T-cell (primary cell): ENCODE measurements around the gene STK32C. TPM values are rescaled to one million over a fixed set of nuclear protein-coding genes. Genes with fewer than 3 reads are reported as not detected.

Experiments
- ATAC-seq, 4 experiments: fragments of 200-7000 bp in 3 of 4; fragments of 150-1000 bp in 1 of 4; cut with Tn5 transposase; replicated peaks in 1 of 4; 1 replicate in 3 of 4; 2 replicates in 1 of 4; pipeline ENCODE4 v1.10.0; 2021; ENCODE audit warnings: moderate library complexity in 3 of 4, mild to moderate bottlenecking in 2 of 4, moderate number of reproducible peaks in 1 of 4
- CTCF ChIA-PET, 2 donors: fragments of 300-600 bp; sonication (Branson Sonifier 250); formaldehyde crosslinking; loops; one replicate each; lab custom pipeline; 2022; ENCODE audit warnings: antibody characterized with exemption in 2 of 2; lab: Charles Lee
- POLR2A ChIA-PET, 2 donors: fragments of 300-600 bp; sonication (Branson Sonifier 250); formaldehyde crosslinking; loops; one replicate each; lab custom pipeline; 2022; ENCODE audit warnings: antibody characterized with exemption in 2 of 2; lab: Charles Lee
- DNase-seq, 35 experiments: peaks; one replicate each; pipeline versions ENCODE4 v3.0.0 to v3.0.0-alpha.2; 2013 to 2023
- H3K27ac ChIP-seq: one replicate; pipeline ENCODE4 v1.5.1; 2013; ENCODE audit warnings: low read length
- H3K27me3 ChIP-seq, 2 experiments: replicated peaks in 1 of 2; 1 replicate in 1 of 2; 2 replicates in 1 of 2; pipeline versions ENCODE4 v1.6.1 to v1.7.0; 2013; ENCODE audit warnings: low read length in 1 of 2, mixed read lengths in 1 of 2; ENCODE audit not compliant: control insufficient read depth in 2 of 2, insufficient read depth in 2 of 2; ENCODE audit errors: extremely low read depth in 1 of 2
- H3K36me3 ChIP-seq, 2 donors: 1 replicate in 1 of 2; 2 replicates in 1 of 2; pipeline versions ENCODE4 v1.6.1 to v1.7.0; 2013; ENCODE audit warnings: low read length in 1 of 2; ENCODE audit not compliant: control insufficient read depth in 2 of 2, insufficient read depth in 1 of 2; ENCODE audit errors: extremely low read depth in 1 of 2
- H3K4me1 ChIP-seq, 2 experiments: 1 replicate in 1 of 2; 2 replicates in 1 of 2; pipeline versions ENCODE4 v1.6.1 to v1.7.0; 2013; ENCODE audit warnings: low read length in 2 of 2, mixed read lengths in 1 of 2; ENCODE audit not compliant: insufficient read depth in 2 of 2, control insufficient read depth in 1 of 2; ENCODE audit errors: extremely low read depth in 1 of 2
- H3K4me3 ChIP-seq, 2 donors: 1 replicate in 1 of 2; 2 replicates in 1 of 2; pipeline versions ENCODE4 v1.5.1 to v1.7.0; 2013; ENCODE audit warnings: mild to moderate bottlenecking in 2 of 2, low read length in 1 of 2, moderate library complexity in 1 of 2; ENCODE audit not compliant: control insufficient read depth in 1 of 2; ENCODE audit errors: extremely low read depth in 1 of 2
- H3K9me3 ChIP-seq: 2 replicates; pipeline ENCODE4 v1.7.0; 2013
- H3K27ac Mint-ChIP-seq, 2 donors: one replicate each; pipeline ENCODE4 v1.8.0; 2020 to 2021; ENCODE audit warnings: mild to moderate bottlenecking in 2 of 2, mixed read lengths in 2 of 2
- H3K27me3 Mint-ChIP-seq, 2 donors: one replicate each; pipeline ENCODE4 v1.8.0; 2021 to 2022; ENCODE audit warnings: mixed read lengths in 2 of 2
- H3K36me3 Mint-ChIP-seq: one replicate; pipeline ENCODE4 v1.8.0; 2021; ENCODE audit warnings: mixed read lengths
- H3K4me1 Mint-ChIP-seq, 3 donors: one replicate each; pipeline ENCODE4 v1.8.0; 2020 to 2022; ENCODE audit warnings: mixed read lengths in 3 of 3, mild to moderate bottlenecking in 1 of 3
- H3K4me3 Mint-ChIP-seq, 3 donors: one replicate each; pipeline ENCODE4 v1.8.0; 2020 to 2022; ENCODE audit warnings: mild to moderate bottlenecking in 3 of 3, mixed read lengths in 3 of 3, moderate library complexity in 3 of 3
- H3K9me3 Mint-ChIP-seq, 3 donors: one replicate each; pipeline ENCODE4 v1.8.0; 2020 to 2022; ENCODE audit warnings: mixed read lengths in 3 of 3
- WGBS: methylation state at CpG from one replicate; pipeline ENCODE4 v1.1.5; 2013; ENCODE audit warnings: missing lambda C conversion rate; ENCODE audit not compliant: insufficient coverage; 5-methylcytosine and 5-hydroxymethylcytosine counted together
- total RNA-seq, 35 experiments: library from RNA in 6 of 35; stranded (reverse) in 6 of 35; fragments of 120-200 nt in 1 of 35; gene quantifications; one replicate each; pipeline versions ENCODE4 v1.2.1 to v1.2.4 and lab custom pipeline; 2013 to 2026

Gene STK32C
- total RNA-seq, 5 donors from 2014 or later (not counting 1 experiment from before 2014, with no cell fraction given): 5.8 to 16.4 (median 12.2) TPM

DNA sequence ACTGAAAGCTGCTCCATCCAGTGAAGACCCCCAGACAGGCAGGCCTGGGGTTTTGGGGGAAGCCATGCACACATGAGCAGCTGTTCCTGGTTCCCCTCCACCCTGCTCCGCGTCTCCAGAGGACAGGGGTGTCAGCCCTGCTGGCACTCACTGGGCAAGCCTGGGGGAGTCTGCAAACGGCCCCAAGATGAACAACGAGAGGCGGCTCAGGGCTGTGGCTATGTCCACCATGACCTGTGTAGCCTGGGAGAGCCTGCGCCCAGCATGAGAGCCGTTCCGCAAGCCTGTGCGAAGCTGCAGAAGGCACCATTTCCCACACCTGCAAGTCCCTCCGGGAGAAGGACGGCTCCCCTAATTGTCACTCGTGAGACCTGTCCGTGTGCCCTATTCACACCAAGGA, 61.5 kb downstream of the STK32C start:
- H3K4me3 ChIP-seq: no peak overlapping the region
- H3K4me3 Mint-ChIP-seq: no peak overlapping the region
- ChIA-PET CTCF (no interaction called here), POLR2A (no interaction called here)
- H3K9me3 Mint-ChIP-seq: no peaks in the 10 kb centered on the region
- 94% methylated on average over 13 of the region's 13 CpGs for WGBS
- no peaks in the 10 kb centered on the region for H3K36me3 Mint-ChIP-seq
- H3K4me1 ChIP-seq: peaks cover 0 to 10% of the 10 kb centered on the region in 2 experiments
- no peaks in the 10 kb centered on the region for H3K27me3 Mint-ChIP-seq
- H3K4me1 Mint-ChIP-seq: no peaks in the 10 kb centered on the region
- no peak overlapping the region for H3K27ac Mint-ChIP-seq
- H3K9me3 ChIP-seq: no peaks in the 10 kb centered on the region
- DNase-seq (no peak), ATAC-seq (no peak)
- H3K36me3 ChIP-seq: no peaks in the 10 kb centered on the region
- no peak overlapping the region for H3K27ac ChIP-seq
- H3K27me3 ChIP-seq: no peaks in the 10 kb centered on the region

DNA sequence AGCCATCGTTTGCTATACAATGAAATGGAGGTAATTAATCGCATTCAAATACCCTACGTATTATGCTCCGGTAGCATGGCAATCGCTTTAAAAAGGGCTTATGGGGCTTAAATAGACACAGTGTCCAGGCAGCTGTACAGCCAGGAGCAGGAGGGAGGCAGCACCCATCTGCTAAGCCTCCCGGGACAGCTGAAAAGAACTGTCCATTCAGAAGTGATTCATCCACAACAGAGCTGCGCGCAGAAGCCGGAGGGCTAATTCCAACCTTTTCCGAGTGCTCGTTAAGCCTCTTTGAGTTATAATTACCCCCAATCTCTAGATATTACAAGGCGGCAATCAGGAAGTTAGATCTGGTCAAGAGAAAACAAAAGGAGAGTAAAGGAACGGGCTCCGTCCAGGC, 62.7 kb downstream of the STK32C start:
- no peak overlapping the region for H3K4me3 Mint-ChIP-seq
- ATAC-seq: no peak
- Histone ChIP-seq H3K4me3 (no peak overlapping the region), H3K27ac (no peak overlapping the region), H3K9me3 (no peaks in the 10 kb centered on the region), H3K4me1 (peaks cover 0 to 10% of the 10 kb centered on the region in 2 experiments), H3K27me3 (no peaks in the 10 kb centered on the region), H3K36me3 (no peaks in the 10 kb centered on the region)
- no peaks in the 10 kb centered on the region for H3K9me3 Mint-ChIP-seq
- H3K27ac Mint-ChIP-seq: no peak overlapping the region
- CTCF ChIA-PET: no interaction called here
- 98% methylated on average over 11 of the region's 14 CpGs for WGBS
- no peaks in the 10 kb centered on the region for H3K4me1 Mint-ChIP-seq
- POLR2A ChIA-PET: no interaction called here
- no peak for DNase-seq
- no peaks in the 10 kb centered on the region for H3K27me3 Mint-ChIP-seq
- H3K36me3 Mint-ChIP-seq: no peaks in the 10 kb centered on the region

DNA sequence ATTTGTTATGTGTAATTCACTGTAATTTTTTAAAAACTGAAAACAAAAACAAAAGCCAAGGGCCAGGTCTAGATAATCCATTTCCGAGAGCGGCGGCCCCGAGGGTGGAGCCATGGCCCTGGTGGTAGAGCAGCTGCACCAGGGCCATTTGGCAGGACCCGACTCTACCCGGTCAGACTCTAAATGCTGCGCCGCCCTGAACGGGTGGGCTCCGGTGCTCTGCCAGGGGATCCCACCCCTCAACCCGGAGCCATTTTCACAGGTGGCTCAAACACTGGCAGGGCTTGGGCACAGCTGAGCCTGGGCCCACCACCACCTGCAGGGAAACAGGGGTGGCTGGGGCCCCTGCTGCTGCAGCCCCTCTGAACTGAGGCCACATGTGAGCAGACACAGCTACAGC, 64.1 kb downstream of the STK32C start:
- H3K27ac Mint-ChIP-seq: no peak overlapping the region
- no peak for ATAC-seq
- H3K4me3 ChIP-seq: no peak overlapping the region
- ChIA-PET CTCF (no interaction called here), POLR2A (no interaction called here)
- no peaks in the 10 kb centered on the region for H3K27me3 ChIP-seq
- H3K27me3 Mint-ChIP-seq: no peaks in the 10 kb centered on the region
- H3K4me1 ChIP-seq: peaks cover 0 to 6% of the 10 kb centered on the region in 2 experiments
- no peak for DNase-seq
- no peaks in the 10 kb centered on the region for H3K9me3 ChIP-seq
- H3K4me3 Mint-ChIP-seq: no peak overlapping the region
- H3K27ac ChIP-seq: no peak overlapping the region
- no peaks in the 10 kb centered on the region for H3K36me3 Mint-ChIP-seq
- WGBS: 95% methylated on average over 11 of the region's 11 CpGs
- H3K36me3 ChIP-seq: no peaks in the 10 kb centered on the region
- H3K9me3 Mint-ChIP-seq: no peaks in the 10 kb centered on the region
- no peaks in the 10 kb centered on the region for H3K4me1 Mint-ChIP-seq

DNA sequence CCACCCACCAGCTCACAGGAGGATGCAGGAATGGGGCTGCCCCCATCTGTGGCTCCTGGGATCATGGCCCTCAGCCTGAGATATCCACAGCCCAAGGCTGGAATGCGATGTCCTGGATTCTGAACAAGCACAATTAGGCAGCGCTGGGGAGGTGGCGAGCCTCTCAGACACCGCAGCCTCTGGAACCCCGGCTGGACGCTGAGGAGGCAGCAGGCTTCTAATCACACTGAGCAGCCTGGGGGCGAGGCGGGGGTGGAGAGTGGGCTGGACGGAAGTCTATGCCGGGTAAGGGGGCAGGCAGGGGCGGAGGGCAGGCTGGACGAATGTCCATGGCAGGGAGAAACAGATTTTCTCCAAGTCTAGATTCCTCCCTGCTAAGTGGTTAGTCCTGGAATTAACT, 64.6 kb downstream of the STK32C start:
- Mint-ChIP-seq H3K27ac (no peak overlapping the region), H3K9me3 (no peaks in the 10 kb centered on the region), H3K36me3 (no peaks in the 10 kb centered on the region), H3K4me3 (no peak overlapping the region), H3K27me3 (no peaks in the 10 kb centered on the region), H3K4me1 (no peaks in the 10 kb centered on the region)
- Histone ChIP-seq H3K27me3 (no peaks in the 10 kb centered on the region), H3K27ac (no peak overlapping the region), H3K4me1 (peaks cover 0 to 1% of the 10 kb centered on the region in 2 experiments), H3K4me3 (no peak overlapping the region), H3K9me3 (no peaks in the 10 kb centered on the region), H3K36me3 (no peaks in the 10 kb centered on the region)
- no peak for ATAC-seq
- POLR2A ChIA-PET: no interaction called here
- WGBS: 81% methylated on average over 11 of the region's 12 CpGs
- no peak for DNase-seq
- CTCF ChIA-PET: no interaction called here

DNA sequence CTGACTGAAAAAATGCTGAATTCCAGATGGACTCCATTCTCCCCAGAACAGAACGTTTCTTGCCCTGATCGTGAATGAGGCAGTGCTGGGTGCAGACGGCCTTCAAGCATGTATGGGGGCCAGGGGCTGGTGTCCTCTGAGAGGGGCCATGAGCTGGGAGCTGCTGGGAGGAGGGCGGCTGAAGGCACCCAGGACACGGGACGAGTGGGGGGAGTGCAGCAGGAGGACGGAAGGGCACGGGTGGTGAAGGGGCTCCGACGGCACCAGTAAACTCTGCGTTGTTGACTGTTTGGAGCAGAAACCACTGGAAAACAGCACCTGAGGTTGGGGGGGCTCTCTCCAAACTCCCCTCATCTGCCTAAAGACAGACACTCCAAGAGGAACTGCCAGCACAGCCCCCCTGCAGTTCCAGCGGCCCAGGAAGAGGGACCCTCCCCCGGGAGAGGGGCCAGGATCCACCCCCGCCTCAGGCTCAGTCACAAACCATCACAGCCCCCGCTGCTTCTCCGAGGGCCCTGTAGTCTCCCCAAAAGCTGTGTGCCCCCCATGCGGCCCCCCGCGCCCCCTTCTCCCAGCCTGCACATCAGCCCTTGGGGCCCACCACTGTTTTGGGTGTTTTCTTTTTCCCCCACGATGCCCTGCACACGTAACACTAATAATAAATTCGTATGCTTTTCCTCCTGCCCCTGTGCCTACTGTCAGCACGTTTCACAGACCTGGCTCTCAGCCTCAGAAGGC, 65.5 kb downstream of the STK32C start:
- DNase-seq: no peak
- Mint-ChIP-seq H3K36me3 (no peaks in the 10 kb centered on the region), H3K4me3 (no peak overlapping the region), H3K4me1 (no peaks in the 10 kb centered on the region), H3K27me3 (no peaks in the 10 kb centered on the region), H3K9me3 (no peaks in the 10 kb centered on the region), H3K27ac (no peak overlapping the region)
- WGBS: 79% methylated on average over 11 of the region's 23 CpGs
- ChIA-PET POLR2A (no interaction called here), CTCF (no interaction called here)
- no peak for ATAC-seq
- no peaks in the 10 kb centered on the region for H3K27me3 ChIP-seq
- H3K27ac ChIP-seq: no peak overlapping the region
- H3K4me1 ChIP-seq: no peaks in the 10 kb centered on the region
- H3K4me3 ChIP-seq: no peak overlapping the region
- no peaks in the 10 kb centered on the region for H3K9me3 ChIP-seq
- no peaks in the 10 kb centered on the region for H3K36me3 ChIP-seq

DNA sequence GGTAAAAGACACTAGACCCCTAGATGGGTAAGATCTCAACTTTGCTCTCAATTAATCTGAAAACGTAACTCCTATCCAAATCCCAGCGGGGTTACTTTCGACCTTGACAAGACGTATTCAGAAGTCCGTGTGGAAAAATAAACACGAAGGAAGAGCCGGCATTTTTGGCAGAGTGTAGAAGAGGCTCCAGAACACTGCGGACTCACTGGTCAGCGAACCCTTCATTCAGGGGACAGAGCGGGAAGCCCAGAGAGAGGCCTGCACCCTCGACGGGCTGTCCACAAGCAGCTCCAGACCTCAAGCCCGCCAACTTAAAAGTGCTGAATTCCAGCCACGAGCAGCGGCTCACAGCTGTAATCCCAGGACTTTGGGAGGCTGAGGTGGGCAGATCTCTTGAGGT, 66.3 kb downstream of the STK32C start:
- H3K27ac Mint-ChIP-seq: no peak overlapping the region
- no peak overlapping the region for H3K27ac ChIP-seq
- H3K4me3 Mint-ChIP-seq: no peak overlapping the region
- WGBS: 89% methylated on average over 14 of the region's 15 CpGs
- no peaks in the 10 kb centered on the region for H3K36me3 Mint-ChIP-seq
- ChIA-PET CTCF (no interaction called here), POLR2A (no interaction called here)
- no peaks in the 10 kb centered on the region for H3K27me3 Mint-ChIP-seq
- H3K9me3 ChIP-seq: no peaks in the 10 kb centered on the region
- H3K4me1 Mint-ChIP-seq: no peaks in the 10 kb centered on the region
- no peaks in the 10 kb centered on the region for H3K9me3 Mint-ChIP-seq
- no peak for ATAC-seq
- no peaks in the 10 kb centered on the region for H3K4me1 ChIP-seq
- H3K36me3 ChIP-seq: no peaks in the 10 kb centered on the region
- H3K27me3 ChIP-seq: no peaks in the 10 kb centered on the region
- no peak for DNase-seq
- H3K4me3 ChIP-seq: no peak overlapping the region

DNA sequence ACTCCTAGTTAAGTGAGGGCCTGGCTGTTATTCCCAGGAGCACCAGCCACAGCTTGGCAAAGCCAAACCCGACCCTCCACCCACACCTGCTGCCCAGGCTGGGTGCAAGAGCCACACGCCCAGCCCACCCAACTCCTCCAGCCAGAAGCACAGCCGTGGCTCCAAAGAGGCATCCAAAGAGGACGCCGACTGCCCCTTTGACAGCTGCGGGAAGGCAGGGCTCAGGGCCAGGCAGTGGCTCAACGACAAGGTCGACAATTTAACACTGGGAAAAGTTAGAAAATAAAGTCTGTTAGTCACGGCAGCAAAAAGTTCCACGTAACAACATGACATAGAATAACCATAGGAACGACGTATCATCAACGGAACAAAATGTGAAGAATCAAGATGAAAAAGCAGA, 66.7 kb downstream of the STK32C start:
- Histone ChIP-seq H3K36me3 (no peaks in the 10 kb centered on the region), H3K9me3 (no peaks in the 10 kb centered on the region), H3K4me3 (no peak overlapping the region), H3K27ac (no peak overlapping the region), H3K4me1 (no peaks in the 10 kb centered on the region), H3K27me3 (no peaks in the 10 kb centered on the region)
- 79% methylated on average over 12 of the region's 13 CpGs for WGBS
- CTCF ChIA-PET: no interaction called here
- Mint-ChIP-seq H3K27me3 (no peaks in the 10 kb centered on the region), H3K9me3 (no peaks in the 10 kb centered on the region), H3K4me1 (no peaks in the 10 kb centered on the region), H3K27ac (no peak overlapping the region), H3K36me3 (no peaks in the 10 kb centered on the region), H3K4me3 (no peak overlapping the region)
- POLR2A ChIA-PET: no interaction called here
- ATAC-seq (no peak), DNase-seq (no peak)
